Neural progenitor cell (in vitro differentiated cells): ENCODE results near the gene WIPF1.

ENCODE experiments used
- EZH2 ChIP-seq: fragments of 200-600 bp; sonication (generic); IDR thresholded peaks from 2 replicates; pipeline ENCODE4 v1.6.1; 2017; ENCODE audit warnings: antibody characterized with exemption, mild to moderate bottlenecking, moderate library complexity
- EZH2phosphoT487 ChIP-seq: fragments of 200-600 bp; sonication (generic); IDR thresholded peaks from 2 replicates; pipeline ENCODE4 v1.6.1; 2017; ENCODE audit warnings: antibody characterized with exemption
- TF ChIP-seq, protein P1 (sequence below): fragments of 200-600 bp; sonication (generic); IDR thresholded peaks from 2 replicates; pipeline ENCODE4 v1.5.1; 2017; ENCODE audit warnings: antibody characterized with exemption, mild to moderate bottlenecking

- TF ChIP-seq, protein P1, sequence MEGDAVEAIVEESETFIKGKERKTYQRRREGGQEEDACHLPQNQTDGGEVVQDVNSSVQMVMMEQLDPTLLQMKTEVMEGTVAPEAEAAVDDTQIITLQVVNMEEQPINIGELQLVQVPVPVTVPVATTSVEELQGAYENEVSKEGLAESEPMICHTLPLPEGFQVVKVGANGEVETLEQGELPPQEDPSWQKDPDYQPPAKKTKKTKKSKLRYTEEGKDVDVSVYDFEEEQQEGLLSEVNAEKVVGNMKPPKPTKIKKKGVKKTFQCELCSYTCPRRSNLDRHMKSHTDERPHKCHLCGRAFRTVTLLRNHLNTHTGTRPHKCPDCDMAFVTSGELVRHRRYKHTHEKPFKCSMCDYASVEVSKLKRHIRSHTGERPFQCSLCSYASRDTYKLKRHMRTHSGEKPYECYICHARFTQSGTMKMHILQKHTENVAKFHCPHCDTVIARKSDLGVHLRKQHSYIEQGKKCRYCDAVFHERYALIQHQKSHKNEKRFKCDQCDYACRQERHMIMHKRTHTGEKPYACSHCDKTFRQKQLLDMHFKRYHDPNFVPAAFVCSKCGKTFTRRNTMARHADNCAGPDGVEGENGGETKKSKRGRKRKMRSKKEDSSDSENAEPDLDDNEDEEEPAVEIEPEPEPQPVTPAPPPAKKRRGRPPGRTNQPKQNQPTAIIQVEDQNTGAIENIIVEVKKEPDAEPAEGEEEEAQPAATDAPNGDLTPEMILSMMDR: no peak
- TF ChIP-seq EZH2 (no peak), EZH2phosphoT487 (no peak)
These were observed 53.4 kb downstream of the WIPF1 start for GRCh38 chr2:174544156-174544555.
